Occipital lobe (tissue), 2 donors: ENCODE data around the gene GARRE1. TPM values are rescaled to one million over a fixed set of nuclear protein-coding genes. Genes with fewer than 3 reads are reported as not detected.

ENCODE experiments used
- DNase-seq: peaks from one replicate; lab custom pipeline; 2025; lab: John Stamatoyannopoulos, UW
- total RNA-seq: library from RNA; depleted of rRNA; stranded (reverse); fragments of >200 nt; gene quantifications from one replicate; pipeline ENCODE4 v1.2.3, GENCODE V29; 2014

GARRE1 gene
- total RNA-seq, 1 donor from 2014 or later: 20.7 TPM

DNA sequence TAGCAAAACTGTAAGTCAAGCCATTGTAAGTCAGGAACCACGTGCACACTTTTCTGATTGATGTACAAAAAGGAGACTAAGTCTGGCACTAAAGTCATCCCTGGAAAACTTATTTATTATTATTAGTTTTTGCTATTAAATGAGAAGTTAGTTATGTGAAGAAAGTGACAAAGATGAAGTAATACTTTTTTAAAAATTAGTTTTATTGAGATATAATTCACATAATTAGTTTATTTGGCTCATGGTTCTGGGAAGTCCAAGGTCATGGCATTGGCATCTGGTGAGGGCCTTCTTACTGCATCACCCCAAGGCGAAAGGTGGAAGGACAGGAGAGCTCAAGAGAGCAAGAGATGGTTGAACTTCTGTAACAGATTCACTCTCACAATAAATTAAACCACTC is 36.9 kb downstream of the GARRE1 start:
- DNase-seq: no peak

DNA sequence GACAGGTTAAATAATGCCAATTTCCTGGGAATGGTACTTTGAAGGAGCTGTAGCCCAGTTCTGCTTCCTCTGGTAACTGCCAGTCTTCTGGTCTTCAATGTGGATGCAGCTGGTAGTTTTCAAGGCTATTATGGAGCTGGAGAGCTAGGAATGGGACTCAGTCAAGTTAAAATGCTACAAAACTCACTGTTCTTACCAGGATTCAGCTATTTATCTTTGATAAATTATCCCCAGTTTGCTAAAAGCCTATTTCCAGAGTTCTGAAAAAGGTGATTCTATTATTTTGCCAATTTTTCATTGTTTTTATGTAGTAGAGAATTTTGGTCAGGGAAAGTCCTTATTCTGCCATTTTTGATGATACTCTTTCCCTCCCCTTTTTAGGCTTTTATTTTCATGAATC is 40.7 kb downstream of the GARRE1 start:
- no peak for DNase-seq

DNA sequence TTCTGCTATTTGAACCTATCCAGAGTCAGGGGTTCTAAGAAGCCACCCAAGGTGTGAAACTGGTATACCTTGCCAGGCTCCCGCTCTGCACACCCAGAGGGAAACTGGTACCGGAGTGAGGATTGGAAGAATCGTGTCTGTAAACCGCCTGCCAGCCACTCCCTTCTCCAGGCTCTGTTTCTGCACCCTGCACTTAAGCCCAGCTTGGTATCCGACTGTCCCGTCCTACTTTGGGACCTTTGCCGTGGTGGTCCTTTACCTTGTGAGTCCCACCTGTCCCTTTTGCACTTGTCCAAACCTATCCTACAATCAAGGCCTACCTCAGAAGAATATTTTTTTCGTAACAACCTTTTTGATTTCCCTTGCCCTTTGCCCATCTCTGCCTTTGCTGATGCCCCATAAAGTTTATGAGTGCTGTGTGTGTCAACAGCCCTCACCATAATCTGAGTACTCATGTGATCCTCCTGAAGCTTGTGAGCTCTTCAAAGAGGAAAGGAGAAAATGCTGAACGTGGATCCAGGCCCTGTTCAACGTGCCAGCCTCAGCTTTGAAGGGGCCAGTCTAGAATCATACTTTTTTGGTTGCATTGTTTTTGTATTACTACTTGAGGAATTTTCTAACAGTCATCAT is 44.7 kb downstream of the GARRE1 start:
- no peak for DNase-seq

GRCh38 chr19:34299576-34299975 is 45.2 kb downstream of the GARRE1 start:
- no peak for DNase-seq

- no peak for DNase-seq
Measured at GRCh38 chr19:34300380-34300779, 46.0 kb downstream of the GARRE1 start.

DNA sequence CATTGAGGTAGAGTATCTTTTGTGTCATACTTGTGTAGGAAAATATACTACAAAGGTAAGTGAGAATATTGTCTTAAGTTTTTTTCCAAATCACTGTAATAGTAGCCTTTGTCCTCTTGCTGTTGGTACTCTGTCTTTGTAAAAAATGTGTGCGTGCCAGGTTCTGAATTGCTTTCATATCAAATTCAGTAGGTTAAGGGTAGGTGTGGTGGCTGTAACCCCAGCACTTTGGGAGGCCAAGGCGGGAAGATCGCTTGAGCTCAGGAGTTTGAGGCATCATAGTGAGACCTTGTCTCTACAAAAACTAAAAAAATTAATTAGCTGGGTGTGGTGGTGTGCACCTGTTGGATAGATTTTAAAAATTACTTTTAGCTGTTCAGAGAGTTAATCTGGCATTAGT is 46.6 kb downstream of the GARRE1 start:
- no peak for DNase-seq

Other genes with a start within 250 kb of the GARRE1 start
- 69.1 TPM for gene LSM14A, start 82.0 kb upstream of the GARRE1 start, total RNA-seq
- gene GPI, start 110.6 kb downstream of the GARRE1 start, total RNA-seq: 103 TPM
- 21.7 TPM for gene PDCD2L, start 149.8 kb downstream of the GARRE1 start, total RNA-seq
- 200 TPM for gene UBA2, start 173.8 kb downstream of the GARRE1 start, total RNA-seq
- gene WTIP, start 227.2 kb downstream of the GARRE1 start, total RNA-seq: 10.9 TPM